Neural cell (in vitro differentiated cells): Measurements from ENCODE around the gene RAPGEF2.

ENCODE experiments used
- EZH2 ChIP-seq: fragments of 200-600, 300-800 bp; shearing (Covaris generic), sonication (generic); IDR thresholded peaks from 2 replicates; pipeline ENCODE4 v1.6.1; 2014; ENCODE audit warnings: antibody characterized with exemption, low read length, borderline replicate concordance, mild to moderate bottlenecking; ENCODE audit not compliant: insufficient read depth, poor library complexity, severe bottlenecking
- MXI1 ChIP-seq: fragments of 450-650 bp; conservative IDR thresholded peaks from 2 replicates; pipeline ENCODE4 v1.6.1; 2014; ENCODE audit warnings: antibody characterized with exemption, mild to moderate bottlenecking; ENCODE audit not compliant: poor library complexity, severe bottlenecking
- POLR2AphosphoS5 ChIP-seq: IDR thresholded peaks from 2 replicates; pipeline ENCODE4 v1.6.1; 2012
- RAD21 ChIP-seq: fragments of 450-650 bp; conservative IDR thresholded peaks from 2 replicates; pipeline ENCODE4 v1.6.1; 2014; ENCODE audit warnings: antibody characterized with exemption, mild to moderate bottlenecking, moderate library complexity
- TAF1 ChIP-seq: IDR thresholded peaks from 2 replicates; pipeline ENCODE4 v1.6.1; 2012; ENCODE audit warnings: low read depth
- TF ChIP-seq, protein P1 (sequence below): fragments of 450-650 bp; IDR thresholded peaks from 2 replicates; pipeline ENCODE4 v1.5.1; 2014; ENCODE audit warnings: antibody characterized with exemption, mild to moderate bottlenecking, moderate library complexity; ENCODE audit not compliant: poor library complexity, severe bottlenecking
- TF ChIP-seq, protein P2 (sequence below): IDR thresholded peaks from 2 replicates; pipeline ENCODE4 v1.6.1; 2012; ENCODE audit warnings: borderline replicate concordance

DNA sequence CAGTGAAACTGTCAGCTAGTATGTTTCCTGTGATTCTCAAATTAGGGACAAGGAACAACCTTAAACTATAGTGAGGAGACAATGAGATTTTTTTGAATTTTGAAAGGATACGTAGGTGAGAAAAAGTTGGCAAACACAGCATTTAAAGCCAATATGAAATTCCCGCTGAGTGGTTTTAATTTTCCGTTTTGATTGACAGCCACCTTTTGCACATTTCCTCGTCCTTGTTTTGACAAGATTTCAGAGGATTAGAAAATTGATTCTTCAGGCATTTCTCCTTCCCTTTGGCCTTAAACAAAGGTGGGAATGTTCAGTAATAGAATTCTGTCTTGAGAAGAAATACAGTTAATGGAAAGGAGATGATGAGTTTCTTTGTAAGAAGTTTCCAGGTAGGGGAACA, 52.2 kb downstream of the RAPGEF2 start:
- TF ChIP-seq, protein P1, sequence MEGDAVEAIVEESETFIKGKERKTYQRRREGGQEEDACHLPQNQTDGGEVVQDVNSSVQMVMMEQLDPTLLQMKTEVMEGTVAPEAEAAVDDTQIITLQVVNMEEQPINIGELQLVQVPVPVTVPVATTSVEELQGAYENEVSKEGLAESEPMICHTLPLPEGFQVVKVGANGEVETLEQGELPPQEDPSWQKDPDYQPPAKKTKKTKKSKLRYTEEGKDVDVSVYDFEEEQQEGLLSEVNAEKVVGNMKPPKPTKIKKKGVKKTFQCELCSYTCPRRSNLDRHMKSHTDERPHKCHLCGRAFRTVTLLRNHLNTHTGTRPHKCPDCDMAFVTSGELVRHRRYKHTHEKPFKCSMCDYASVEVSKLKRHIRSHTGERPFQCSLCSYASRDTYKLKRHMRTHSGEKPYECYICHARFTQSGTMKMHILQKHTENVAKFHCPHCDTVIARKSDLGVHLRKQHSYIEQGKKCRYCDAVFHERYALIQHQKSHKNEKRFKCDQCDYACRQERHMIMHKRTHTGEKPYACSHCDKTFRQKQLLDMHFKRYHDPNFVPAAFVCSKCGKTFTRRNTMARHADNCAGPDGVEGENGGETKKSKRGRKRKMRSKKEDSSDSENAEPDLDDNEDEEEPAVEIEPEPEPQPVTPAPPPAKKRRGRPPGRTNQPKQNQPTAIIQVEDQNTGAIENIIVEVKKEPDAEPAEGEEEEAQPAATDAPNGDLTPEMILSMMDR, result no peak
- TF ChIP-seq POLR2AphosphoS5 (no peak), TAF1 (no peak), RAD21 (no peak), EZH2 (no peak), MXI1 (no peak)
- TF ChIP-seq, protein P2, sequence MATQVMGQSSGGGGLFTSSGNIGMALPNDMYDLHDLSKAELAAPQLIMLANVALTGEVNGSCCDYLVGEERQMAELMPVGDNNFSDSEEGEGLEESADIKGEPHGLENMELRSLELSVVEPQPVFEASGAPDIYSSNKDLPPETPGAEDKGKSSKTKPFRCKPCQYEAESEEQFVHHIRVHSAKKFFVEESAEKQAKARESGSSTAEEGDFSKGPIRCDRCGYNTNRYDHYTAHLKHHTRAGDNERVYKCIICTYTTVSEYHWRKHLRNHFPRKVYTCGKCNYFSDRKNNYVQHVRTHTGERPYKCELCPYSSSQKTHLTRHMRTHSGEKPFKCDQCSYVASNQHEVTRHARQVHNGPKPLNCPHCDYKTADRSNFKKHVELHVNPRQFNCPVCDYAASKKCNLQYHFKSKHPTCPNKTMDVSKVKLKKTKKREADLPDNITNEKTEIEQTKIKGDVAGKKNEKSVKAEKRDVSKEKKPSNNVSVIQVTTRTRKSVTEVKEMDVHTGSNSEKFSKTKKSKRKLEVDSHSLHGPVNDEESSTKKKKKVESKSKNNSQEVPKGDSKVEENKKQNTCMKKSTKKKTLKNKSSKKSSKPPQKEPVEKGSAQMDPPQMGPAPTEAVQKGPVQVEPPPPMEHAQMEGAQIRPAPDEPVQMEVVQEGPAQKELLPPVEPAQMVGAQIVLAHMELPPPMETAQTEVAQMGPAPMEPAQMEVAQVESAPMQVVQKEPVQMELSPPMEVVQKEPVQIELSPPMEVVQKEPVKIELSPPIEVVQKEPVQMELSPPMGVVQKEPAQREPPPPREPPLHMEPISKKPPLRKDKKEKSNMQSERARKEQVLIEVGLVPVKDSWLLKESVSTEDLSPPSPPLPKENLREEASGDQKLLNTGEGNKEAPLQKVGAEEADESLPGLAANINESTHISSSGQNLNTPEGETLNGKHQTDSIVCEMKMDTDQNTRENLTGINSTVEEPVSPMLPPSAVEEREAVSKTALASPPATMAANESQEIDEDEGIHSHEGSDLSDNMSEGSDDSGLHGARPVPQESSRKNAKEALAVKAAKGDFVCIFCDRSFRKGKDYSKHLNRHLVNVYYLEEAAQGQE, result no peak
